IMR-90 (cell line): ENCODE measurements around the gene SCFD2.

Source experiments
- CEBPB ChIP-seq: IDR thresholded peaks from 2 replicates; pipeline ENCODE4 v1.6.1; 2012; ENCODE audit warnings: low read depth, low read length, improper control_type of control experiment
- MAFK ChIP-seq: IDR thresholded peaks from 2 replicates; pipeline ENCODE4 v1.6.1; 2012; ENCODE audit warnings: low read depth, low read length, improper control_type of control experiment
- MXI1 ChIP-seq: IDR thresholded peaks from 2 replicates; pipeline ENCODE4 v1.6.1; 2012; ENCODE audit warnings: low read depth, mild to moderate bottlenecking, low read length, moderate library complexity, borderline replicate concordance
- POLR2A ChIP-seq: IDR thresholded peaks from 2 replicates; pipeline ENCODE4 v1.6.1; 2012; ENCODE audit warnings: mild to moderate bottlenecking, low read depth, low read length
- RCOR1 ChIP-seq: IDR thresholded peaks from 2 replicates; pipeline ENCODE4 v1.6.1; 2012; ENCODE audit warnings: mild to moderate bottlenecking, low read length, improper control_type of control experiment; ENCODE audit not compliant: insufficient replicate concordance
- TF ChIP-seq, protein P1 (sequence below): conservative IDR thresholded peaks from 2 replicates; pipeline ENCODE4 v1.5.1; 2012; ENCODE audit warnings: mild to moderate bottlenecking, low read depth, low read length, improper control_type of control experiment

DNA sequence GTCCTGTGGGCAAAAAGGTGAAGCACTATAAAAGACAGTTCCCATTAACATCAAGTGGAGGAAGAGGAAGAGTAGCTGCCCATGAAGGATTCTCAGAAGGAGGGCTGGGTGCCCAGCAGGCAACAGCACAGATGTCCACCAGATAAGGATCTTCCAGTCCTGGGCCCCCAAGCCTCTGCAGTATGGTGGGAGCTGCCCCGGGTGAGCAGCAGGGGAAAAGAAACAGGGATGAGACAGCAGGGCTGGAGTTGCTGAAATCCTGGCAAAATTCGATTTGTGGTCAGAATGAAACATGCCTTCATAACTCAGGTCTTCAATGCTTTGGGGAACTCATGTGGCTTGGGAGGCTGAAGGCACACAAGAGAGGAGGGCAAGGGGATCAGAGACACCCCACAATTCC is 409.2 kb downstream of the SCFD2 start:
- no peak for TF ChIP-seq MAFK
- TF ChIP-seq MXI1, result no peak
- TF ChIP-seq, protein P1, sequence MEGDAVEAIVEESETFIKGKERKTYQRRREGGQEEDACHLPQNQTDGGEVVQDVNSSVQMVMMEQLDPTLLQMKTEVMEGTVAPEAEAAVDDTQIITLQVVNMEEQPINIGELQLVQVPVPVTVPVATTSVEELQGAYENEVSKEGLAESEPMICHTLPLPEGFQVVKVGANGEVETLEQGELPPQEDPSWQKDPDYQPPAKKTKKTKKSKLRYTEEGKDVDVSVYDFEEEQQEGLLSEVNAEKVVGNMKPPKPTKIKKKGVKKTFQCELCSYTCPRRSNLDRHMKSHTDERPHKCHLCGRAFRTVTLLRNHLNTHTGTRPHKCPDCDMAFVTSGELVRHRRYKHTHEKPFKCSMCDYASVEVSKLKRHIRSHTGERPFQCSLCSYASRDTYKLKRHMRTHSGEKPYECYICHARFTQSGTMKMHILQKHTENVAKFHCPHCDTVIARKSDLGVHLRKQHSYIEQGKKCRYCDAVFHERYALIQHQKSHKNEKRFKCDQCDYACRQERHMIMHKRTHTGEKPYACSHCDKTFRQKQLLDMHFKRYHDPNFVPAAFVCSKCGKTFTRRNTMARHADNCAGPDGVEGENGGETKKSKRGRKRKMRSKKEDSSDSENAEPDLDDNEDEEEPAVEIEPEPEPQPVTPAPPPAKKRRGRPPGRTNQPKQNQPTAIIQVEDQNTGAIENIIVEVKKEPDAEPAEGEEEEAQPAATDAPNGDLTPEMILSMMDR, result no peak
- no peak for TF ChIP-seq CEBPB
- TF ChIP-seq POLR2A, result no peak
- TF ChIP-seq RCOR1, result no peak
